HCT116 (cell line): ENCODE measurements around the gene SERPINB6. TPM values are rescaled to one million over a fixed set of nuclear protein-coding genes. Genes with fewer than 3 reads are reported as not detected.
A peak's percentile ranks its signal among the peaks of the same experiment; 100 is the strongest.
"Not testable (repeated sequence)": the region's sequence is repeated elsewhere in the genome, so short reads cannot be mapped to it uniquely, and the experiment has no call there.

Experiments
- ATAC-seq: fragments of 200-7000 bp; cut with Tn5 transposase; 2 replicates; pipeline ENCODE4 v1.9.1; 2020; ENCODE audit warnings: mild to moderate bottlenecking, moderate library complexity
- BruUV-seq: library from RNA; stranded (reverse); fragments of 400-500 nt; replicated peaks from 2 replicates; lab custom pipeline; 2021; lab: Mats Ljungman, UMichigan
- CTCF ChIA-PET: fragments of 300-600 bp; sonication (Branson Sonifier 250); formaldehyde crosslinking; loops from one replicate; lab custom pipeline; 2021; ENCODE audit warnings: antibody characterized with exemption; lab: Charles Lee
- POLR2A ChIA-PET: fragments of 300-600, 350-600 bp; sonication (Branson Sonifier 250); formaldehyde crosslinking; loops from one replicate; lab custom pipeline; 2021; ENCODE audit warnings: antibody characterized with exemption; lab: Charles Lee
- RAD21 ChIA-PET, 2 experiments: fragments of 300-600 bp; sonication (Branson Sonifier 250); formaldehyde crosslinking; loops; one replicate each; lab custom pipeline; 2023; ENCODE audit warnings: low total read pairs in 2 of 2; ENCODE audit not compliant: uncharacterized antibody in 2 of 2, unreplicated experiment in 2 of 2, low non-redundant PET in 1 of 2; lab: Charles Lee
- DNase-seq: peaks from one replicate; pipeline ENCODE4 v3.0.0-alpha.2; 2010; ENCODE audit warnings: low read depth, low spot score
- H2AFZ ChIP-seq: fragments of 200-600 bp; shearing (Covaris generic), sonication (generic); 2 replicates; pipeline ENCODE4 v1.6.1; 2017; ENCODE audit warnings: low read depth, mixed run types, mixed read lengths, antibody characterized with exemption, low read length; ENCODE audit not compliant: poor library complexity, severe bottlenecking
- H3K27ac ChIP-seq: 2 replicates; pipeline ENCODE4 v1.5.1; 2012; ENCODE audit warnings: low read depth, low read length
- H3K27me3 ChIP-seq: fragments of 200-600 bp; sonication (generic); 2 replicates; pipeline ENCODE4 v1.6.1; 2016; ENCODE audit warnings: mixed run types, low read length, mixed read lengths; ENCODE audit not compliant: insufficient read depth
- H3K36me3 ChIP-seq, 2 experiments: fragments of 200-500 bp in 1 of 2; fragments of 200-600 bp in 1 of 2; sonication (Bioruptor generic) in 1 of 2; sonication (generic) in 1 of 2; 2 replicates each; pipeline versions ENCODE4 v1.5.1 to v1.6.1; 2014 to 2016; ENCODE audit warnings: low read length in 2 of 2, inconsistent platforms in 1 of 2, mixed read lengths in 1 of 2, mixed run types in 1 of 2; ENCODE audit not compliant: insufficient read depth in 2 of 2, control insufficient read depth in 1 of 2
- H3K4me1 ChIP-seq, 2 experiments: fragments of 200-600 bp in 1 of 2; sonication (generic) in 1 of 2; 2 replicates each; pipeline versions ENCODE4 v1.5.1 to v1.6.1; 2012 to 2017; ENCODE audit warnings: low read length in 2 of 2, inconsistent platforms in 1 of 2, mild to moderate bottlenecking in 1 of 2, mixed read lengths in 1 of 2, mixed run types in 1 of 2, moderate library complexity in 1 of 2; ENCODE audit not compliant: insufficient read depth in 2 of 2, control insufficient read depth in 1 of 2
- H3K4me2 ChIP-seq: fragments of 200-600 bp; sonication (generic); 2 replicates; pipeline ENCODE4 v1.6.1; 2017; ENCODE audit warnings: mixed run types, low read length, mixed read lengths
- H3K4me3 ChIP-seq, 2 experiments: fragments of 200-600 bp in 1 of 2; sonication (generic) in 1 of 2; replicated peaks in 1 of 2; 2 replicates each; pipeline ENCODE4 v1.5.1; 2011 to 2016; ENCODE audit warnings: low read length in 2 of 2, control low read depth in 1 of 2, low read depth in 1 of 2, mild to moderate bottlenecking in 1 of 2, mixed read lengths in 1 of 2, mixed run types in 1 of 2
- H3K79me2 ChIP-seq: fragments of 200-600 bp; sonication (generic); 2 replicates; pipeline ENCODE4 v1.6.1; 2017; ENCODE audit warnings: mild to moderate bottlenecking, mixed run types, low read length, moderate library complexity, mixed read lengths; ENCODE audit not compliant: insufficient read depth
- H3K9ac ChIP-seq: fragments of 200-600 bp; sonication (generic); 2 replicates; pipeline ENCODE4 v1.6.1; 2016; ENCODE audit warnings: low read length, mixed read lengths
- H3K9me2 ChIP-seq: fragments of 200-600 bp; sonication (generic), shearing (Covaris generic); 2 replicates; pipeline ENCODE4 v1.6.1; 2017; ENCODE audit warnings: mixed run types, mild to moderate bottlenecking, moderate library complexity; ENCODE audit not compliant: insufficient read depth
- H3K9me3 ChIP-seq, 2 experiments: fragments of 200-500 bp in 1 of 2; fragments of 200-600 bp in 1 of 2; sonication (Bioruptor generic) in 1 of 2; sonication (generic) in 1 of 2; 2 replicates each; pipeline ENCODE4 v1.6.1; 2014 to 2017; ENCODE audit warnings: low read length in 2 of 2, mixed read lengths in 2 of 2, inconsistent platforms in 1 of 2, low read depth in 1 of 2, mild to moderate bottlenecking in 1 of 2, mixed run types in 1 of 2, moderate library complexity in 1 of 2; ENCODE audit not compliant: control insufficient read depth in 1 of 2, insufficient read depth in 1 of 2
- H4K20me1 ChIP-seq: fragments of 200-600 bp; sonication (generic), shearing (Covaris generic); 2 replicates; pipeline ENCODE4 v1.6.1; 2017; ENCODE audit warnings: mixed run types, mild to moderate bottlenecking, moderate library complexity; ENCODE audit not compliant: insufficient read depth
- ELF1 ChIP-seq: IDR thresholded peaks from 2 replicates; pipeline ENCODE4 v1.6.1; 2012; ENCODE audit warnings: low read depth, borderline replicate concordance
- RAD21 ChIP-seq: IDR thresholded peaks from 2 replicates; pipeline ENCODE4 v1.6.1; 2012; ENCODE audit warnings: low read depth, mild to moderate bottlenecking
- SP1 ChIP-seq: IDR thresholded peaks from 2 replicates; pipeline ENCODE4 v1.6.1; 2012; ENCODE audit warnings: low read depth
- intact Hi-C: fragments of 100-400 bp; cut with micrococcal nuclease; formaldehyde crosslinking; loops from 2 replicates; pipeline ENCODE4 v1.10.0; 2022
- total RNA-seq: library from RNA; stranded (reverse); gene quantifications from one replicate; pipeline ENCODE4 v1.2.1, GENCODE V29; 2021; ENCODE audit not compliant: unreplicated experiment
- TF ChIP-seq, protein P1 (sequence below): IDR thresholded peaks from 2 replicates; pipeline ENCODE4 v1.6.1; 2012
- TF ChIP-seq, protein P2 (sequence below): IDR thresholded peaks from 2 replicates; pipeline ENCODE4 v1.6.1; 2012; ENCODE audit warnings: low read depth
- TF ChIP-seq, protein P3 (sequence below), 3 experiments: fragments of 200-600 bp in 1 of 3; sonication (generic) in 1 of 3; IDR thresholded peaks in 2 of 3; conservative IDR thresholded peaks in 1 of 3; 2 replicates each; pipeline ENCODE4 v1.5.1; 2012 to 2017; ENCODE audit warnings: low read depth in 2 of 3, low read length in 2 of 3, antibody characterized with exemption in 1 of 3, borderline replicate concordance in 1 of 3, control low read depth in 1 of 3, mild to moderate bottlenecking in 1 of 3, mixed read lengths in 1 of 3, mixed run types in 1 of 3, moderate library complexity in 1 of 3; ENCODE audit not compliant: insufficient read depth in 1 of 3

The SERPINB6 gene
- total RNA-seq, 1 experiment from 2014 or later: 103 TPM

DNA sequence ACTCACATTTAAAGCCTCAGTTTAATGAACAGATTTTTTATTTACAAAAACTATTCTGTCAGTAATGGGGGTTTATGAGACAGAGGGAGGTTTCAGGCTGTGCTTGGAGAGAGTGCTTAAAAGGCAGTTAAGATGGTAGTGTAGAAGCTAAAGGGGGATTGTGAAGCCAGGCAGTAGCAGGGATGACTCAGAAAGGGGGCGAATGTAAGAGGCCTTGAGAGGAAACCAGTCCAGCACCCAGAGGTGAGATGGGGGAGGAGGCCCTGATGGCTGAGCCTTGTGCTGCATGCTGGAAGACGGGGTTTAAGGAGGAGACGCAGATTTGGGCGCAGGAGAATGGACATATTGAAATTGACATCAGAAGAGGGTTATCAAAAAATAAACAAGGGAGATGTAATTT, 61.6 kb downstream of the SERPINB6 start:
- no peak overlapping the region for H3K27ac ChIP-seq
- H3K4me2 ChIP-seq: peak overlapping the region; percentile 23; the same call in 1 of the 2 replicates
- TF ChIP-seq RAD21 (no peak), SP1 (no peak), ELF1 (no peak)
- TF ChIP-seq, protein P1, sequence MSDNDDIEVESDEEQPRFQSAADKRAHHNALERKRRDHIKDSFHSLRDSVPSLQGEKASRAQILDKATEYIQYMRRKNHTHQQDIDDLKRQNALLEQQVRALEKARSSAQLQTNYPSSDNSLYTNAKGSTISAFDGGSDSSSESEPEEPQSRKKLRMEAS: 0 out of 2 replicates have a peak, but pooled peaks have one; percentile 25
- TF ChIP-seq, protein P2, sequence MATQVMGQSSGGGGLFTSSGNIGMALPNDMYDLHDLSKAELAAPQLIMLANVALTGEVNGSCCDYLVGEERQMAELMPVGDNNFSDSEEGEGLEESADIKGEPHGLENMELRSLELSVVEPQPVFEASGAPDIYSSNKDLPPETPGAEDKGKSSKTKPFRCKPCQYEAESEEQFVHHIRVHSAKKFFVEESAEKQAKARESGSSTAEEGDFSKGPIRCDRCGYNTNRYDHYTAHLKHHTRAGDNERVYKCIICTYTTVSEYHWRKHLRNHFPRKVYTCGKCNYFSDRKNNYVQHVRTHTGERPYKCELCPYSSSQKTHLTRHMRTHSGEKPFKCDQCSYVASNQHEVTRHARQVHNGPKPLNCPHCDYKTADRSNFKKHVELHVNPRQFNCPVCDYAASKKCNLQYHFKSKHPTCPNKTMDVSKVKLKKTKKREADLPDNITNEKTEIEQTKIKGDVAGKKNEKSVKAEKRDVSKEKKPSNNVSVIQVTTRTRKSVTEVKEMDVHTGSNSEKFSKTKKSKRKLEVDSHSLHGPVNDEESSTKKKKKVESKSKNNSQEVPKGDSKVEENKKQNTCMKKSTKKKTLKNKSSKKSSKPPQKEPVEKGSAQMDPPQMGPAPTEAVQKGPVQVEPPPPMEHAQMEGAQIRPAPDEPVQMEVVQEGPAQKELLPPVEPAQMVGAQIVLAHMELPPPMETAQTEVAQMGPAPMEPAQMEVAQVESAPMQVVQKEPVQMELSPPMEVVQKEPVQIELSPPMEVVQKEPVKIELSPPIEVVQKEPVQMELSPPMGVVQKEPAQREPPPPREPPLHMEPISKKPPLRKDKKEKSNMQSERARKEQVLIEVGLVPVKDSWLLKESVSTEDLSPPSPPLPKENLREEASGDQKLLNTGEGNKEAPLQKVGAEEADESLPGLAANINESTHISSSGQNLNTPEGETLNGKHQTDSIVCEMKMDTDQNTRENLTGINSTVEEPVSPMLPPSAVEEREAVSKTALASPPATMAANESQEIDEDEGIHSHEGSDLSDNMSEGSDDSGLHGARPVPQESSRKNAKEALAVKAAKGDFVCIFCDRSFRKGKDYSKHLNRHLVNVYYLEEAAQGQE: no peak
- TF ChIP-seq, protein P3, sequence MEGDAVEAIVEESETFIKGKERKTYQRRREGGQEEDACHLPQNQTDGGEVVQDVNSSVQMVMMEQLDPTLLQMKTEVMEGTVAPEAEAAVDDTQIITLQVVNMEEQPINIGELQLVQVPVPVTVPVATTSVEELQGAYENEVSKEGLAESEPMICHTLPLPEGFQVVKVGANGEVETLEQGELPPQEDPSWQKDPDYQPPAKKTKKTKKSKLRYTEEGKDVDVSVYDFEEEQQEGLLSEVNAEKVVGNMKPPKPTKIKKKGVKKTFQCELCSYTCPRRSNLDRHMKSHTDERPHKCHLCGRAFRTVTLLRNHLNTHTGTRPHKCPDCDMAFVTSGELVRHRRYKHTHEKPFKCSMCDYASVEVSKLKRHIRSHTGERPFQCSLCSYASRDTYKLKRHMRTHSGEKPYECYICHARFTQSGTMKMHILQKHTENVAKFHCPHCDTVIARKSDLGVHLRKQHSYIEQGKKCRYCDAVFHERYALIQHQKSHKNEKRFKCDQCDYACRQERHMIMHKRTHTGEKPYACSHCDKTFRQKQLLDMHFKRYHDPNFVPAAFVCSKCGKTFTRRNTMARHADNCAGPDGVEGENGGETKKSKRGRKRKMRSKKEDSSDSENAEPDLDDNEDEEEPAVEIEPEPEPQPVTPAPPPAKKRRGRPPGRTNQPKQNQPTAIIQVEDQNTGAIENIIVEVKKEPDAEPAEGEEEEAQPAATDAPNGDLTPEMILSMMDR (IDR thresholded peaks at IDR 0.05 in 2 of 3, conservative IDR thresholded peaks at IDR 0.05 in 1 of 3; ENCODE audit: borderline replicate concordance in 1 of 3, insufficient read depth in 1 of 3, low read depth in 2 of 3, low read length in 2 of 3): no peak
- no peak overlapping the region for H3K4me3 ChIP-seq
- H3K9me2 ChIP-seq: no peaks in the 10 kb centered on the region
- H3K9ac ChIP-seq: no peak overlapping the region
- ATAC-seq: no peak
- H3K9me3 ChIP-seq: no peaks in the 10 kb centered on the region
- DNase-seq: no peak
- no peaks in the 10 kb centered on the region for H4K20me1 ChIP-seq
- intact Hi-C loops: no loop called here
- H3K79me2 ChIP-seq: no peaks in the 10 kb centered on the region
- ChIA-PET POLR2A (no interaction called here), CTCF (no interaction called here), RAD21 (interaction anchor here in 1 of 2 experiments (0.6 kb wide), 1 partner anchor 48 kb away, joined by 3 read pairs; no protein-coding TSS in a partner anchor)
- peaks cover 0 to 20% of the 10 kb centered on the region in 2 experiments; a peak in 2 of 4 replicates for H3K4me1 ChIP-seq
- H3K27me3 ChIP-seq: no peaks in the 10 kb centered on the region
- H3K36me3 ChIP-seq: no peaks in the 10 kb centered on the region
- no TSS peak for BruUV-seq
- H2AFZ ChIP-seq: peak overlapping the region; percentile 61

DNA sequence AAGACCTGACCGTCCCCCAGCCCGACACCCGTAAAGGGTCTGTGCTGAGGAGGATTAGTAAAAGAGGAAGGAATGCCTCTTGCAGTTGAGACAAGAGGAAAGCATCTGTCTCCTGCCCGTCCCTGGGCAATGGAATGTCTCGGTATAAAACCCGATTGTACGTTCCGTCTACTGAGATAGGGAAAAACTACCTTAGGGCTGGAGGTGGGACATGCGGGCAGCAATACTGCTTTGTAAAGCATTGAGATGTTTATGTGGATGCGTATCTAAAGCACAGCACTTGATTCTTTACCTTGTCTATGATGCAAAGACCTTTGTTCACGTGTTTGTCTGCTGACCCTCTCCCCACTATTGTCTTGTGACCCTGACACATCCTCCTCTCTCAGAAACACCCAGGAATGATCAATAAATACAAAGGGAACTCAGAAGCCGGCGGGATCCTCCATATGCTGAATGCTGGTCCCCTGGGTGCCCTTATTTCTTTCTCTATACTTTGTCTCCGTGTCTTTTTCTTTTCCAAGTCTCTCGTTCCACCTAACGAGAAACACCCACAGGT, 62.2 kb downstream of the SERPINB6 start:
- DNase-seq, POLR2A ChIA-PET, H3K79me2 ChIP-seq, H3K9me3 ChIP-seq, H3K27ac ChIP-seq, CTCF ChIA-PET, intact Hi-C loops, H3K9me2 ChIP-seq, H3K4me3 ChIP-seq, H3K9ac ChIP-seq, H3K27me3 ChIP-seq, BruUV-seq, H3K36me3 ChIP-seq, H3K4me2 ChIP-seq, H4K20me1 ChIP-seq, ATAC-seq: not testable (repeated sequence)
- peak overlapping the region; percentile 61 for H2AFZ ChIP-seq
- peaks cover 0 to 20% of the 10 kb centered on the region in 2 experiments; a peak in 2 of 4 replicates for H3K4me1 ChIP-seq
- RAD21 ChIA-PET: interaction anchor here in 1 of 2 experiments (0.6 kb wide), 1 partner anchor 48 kb away, joined by 3 read pairs; no protein-coding TSS in a partner anchor
